OCI-LY1 (cell line): ENCODE results near the gene DGKG.

ENCODE experiments used
- H2AFZ ChIP-seq: fragments of 200-600 bp; sonication (generic), shearing (Covaris generic); 2 replicates; pipeline ENCODE4 v1.6.0; 2014; ENCODE audit warnings: antibody characterized with exemption, mild to moderate bottlenecking, low read length
- H3F3A ChIP-seq: fragments of 200-600 bp; sonication (generic), shearing (Covaris generic); 2 replicates; pipeline ENCODE4 v1.6.0; 2014; ENCODE audit warnings: mild to moderate bottlenecking, antibody characterized with exemption, low read length, moderate library complexity; ENCODE audit not compliant: insufficient read depth
- H3K27ac ChIP-seq: fragments of 200-600 bp; sonication (generic); 2 replicates; pipeline ENCODE4 v1.5.1; 2014; ENCODE audit warnings: low read length, mixed run types, mild to moderate bottlenecking, low read depth; ENCODE audit not compliant: poor library complexity, severe bottlenecking
- H3K27me3 ChIP-seq: fragments of 200-600 bp; sonication (generic); 2 replicates; pipeline ENCODE4 v1.6.0; 2014; ENCODE audit warnings: antibody characterized with exemption, mild to moderate bottlenecking, low read length, moderate library complexity; ENCODE audit not compliant: insufficient read depth
- H3K36me3 ChIP-seq: fragments of 200-600 bp; sonication (generic); 2 replicates; pipeline ENCODE4 v1.6.1; 2014; ENCODE audit warnings: mild to moderate bottlenecking, antibody characterized with exemption, low read length, moderate library complexity, mixed read lengths; ENCODE audit not compliant: insufficient read depth
- H3K4me1 ChIP-seq: fragments of 200-600 bp; sonication (generic); 2 replicates; pipeline ENCODE4 v1.5.1; 2014; ENCODE audit warnings: mild to moderate bottlenecking, low read length, moderate library complexity; ENCODE audit not compliant: insufficient read depth, severe bottlenecking
- H3K4me2 ChIP-seq: fragments of 200-600 bp; sonication (generic), shearing (Covaris generic); 2 replicates; pipeline ENCODE4 v1.6.1; 2014; ENCODE audit warnings: low read length
- H3K4me3 ChIP-seq: fragments of 200-600 bp; sonication (generic); 2 replicates; pipeline ENCODE4 v1.5.1; 2014; ENCODE audit warnings: low read length, low read depth, mild to moderate bottlenecking, mixed read lengths; ENCODE audit not compliant: poor library complexity, severe bottlenecking
- H3K79me2 ChIP-seq: fragments of 200-600 bp; shearing (Covaris generic); 2 replicates; pipeline ENCODE4 v1.6.1; 2016; ENCODE audit warnings: mixed run types, low read length, mixed read lengths; ENCODE audit not compliant: insufficient read depth
- H3K9ac ChIP-seq: fragments of 200-600 bp; sonication (generic), shearing (Covaris generic); 2 replicates; pipeline ENCODE4 v1.6.1; 2014; ENCODE audit warnings: mild to moderate bottlenecking, low read length, mixed read lengths
- H3K9me2 ChIP-seq: fragments of 200-600 bp; sonication (generic), shearing (Covaris generic); 2 replicates; pipeline ENCODE4 v1.6.1; 2014; ENCODE audit warnings: low read depth, mild to moderate bottlenecking, low read length, mixed read lengths
- H3K9me3 ChIP-seq: fragments of 200-600 bp; shearing (Covaris generic); 2 replicates; pipeline ENCODE4 v1.6.1; 2014; ENCODE audit warnings: low read length, mixed read lengths
- H4K20me1 ChIP-seq: fragments of 200-600 bp; sonication (generic), shearing (Covaris generic); 2 replicates; pipeline ENCODE4 v1.6.0; 2016; ENCODE audit warnings: mild to moderate bottlenecking, low read length; ENCODE audit not compliant: insufficient read depth
- EZH2 ChIP-seq: fragments of 200-600 bp; sonication (generic), shearing (Covaris generic); IDR thresholded peaks from 2 replicates; pipeline ENCODE4 v1.8.0; 2017; ENCODE audit warnings: borderline replicate concordance, mixed run types, mild to moderate bottlenecking, antibody characterized with exemption, low read length, moderate library complexity, mixed read lengths
- TF ChIP-seq, protein P1 (sequence below): fragments of 200-600 bp; sonication (generic), shearing (Covaris generic); IDR thresholded peaks from 2 replicates; pipeline ENCODE4 v1.5.1; 2017; ENCODE audit warnings: mild to moderate bottlenecking, antibody characterized with exemption, low read length, moderate library complexity, mixed read lengths

Gene DGKG

GRCh38 chr3:186283096-186283495 is 78.9 kb downstream of the DGKG start:
- Histone ChIP-seq H3K4me3 (no peak overlapping the region), H3K9me3 (no peaks in the 10 kb centered on the region), H4K20me1 (no peaks in the 10 kb centered on the region), H3K9ac (no peak overlapping the region), H2AFZ (no peak overlapping the region), H3F3A (no peaks in the 10 kb centered on the region), H3K9me2 (no peaks in the 10 kb centered on the region), H3K4me1 (no peaks in the 10 kb centered on the region), H3K36me3 (no peaks in the 10 kb centered on the region), H3K27ac (no peak overlapping the region), H3K27me3 (no peaks in the 10 kb centered on the region; the same call in 1 of the 2 replicates), H3K79me2 (no peaks in the 10 kb centered on the region), H3K4me2 (no peak overlapping the region)
- TF ChIP-seq, protein P1, sequence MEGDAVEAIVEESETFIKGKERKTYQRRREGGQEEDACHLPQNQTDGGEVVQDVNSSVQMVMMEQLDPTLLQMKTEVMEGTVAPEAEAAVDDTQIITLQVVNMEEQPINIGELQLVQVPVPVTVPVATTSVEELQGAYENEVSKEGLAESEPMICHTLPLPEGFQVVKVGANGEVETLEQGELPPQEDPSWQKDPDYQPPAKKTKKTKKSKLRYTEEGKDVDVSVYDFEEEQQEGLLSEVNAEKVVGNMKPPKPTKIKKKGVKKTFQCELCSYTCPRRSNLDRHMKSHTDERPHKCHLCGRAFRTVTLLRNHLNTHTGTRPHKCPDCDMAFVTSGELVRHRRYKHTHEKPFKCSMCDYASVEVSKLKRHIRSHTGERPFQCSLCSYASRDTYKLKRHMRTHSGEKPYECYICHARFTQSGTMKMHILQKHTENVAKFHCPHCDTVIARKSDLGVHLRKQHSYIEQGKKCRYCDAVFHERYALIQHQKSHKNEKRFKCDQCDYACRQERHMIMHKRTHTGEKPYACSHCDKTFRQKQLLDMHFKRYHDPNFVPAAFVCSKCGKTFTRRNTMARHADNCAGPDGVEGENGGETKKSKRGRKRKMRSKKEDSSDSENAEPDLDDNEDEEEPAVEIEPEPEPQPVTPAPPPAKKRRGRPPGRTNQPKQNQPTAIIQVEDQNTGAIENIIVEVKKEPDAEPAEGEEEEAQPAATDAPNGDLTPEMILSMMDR: no peak
- TF ChIP-seq EZH2: no peak

DNA sequence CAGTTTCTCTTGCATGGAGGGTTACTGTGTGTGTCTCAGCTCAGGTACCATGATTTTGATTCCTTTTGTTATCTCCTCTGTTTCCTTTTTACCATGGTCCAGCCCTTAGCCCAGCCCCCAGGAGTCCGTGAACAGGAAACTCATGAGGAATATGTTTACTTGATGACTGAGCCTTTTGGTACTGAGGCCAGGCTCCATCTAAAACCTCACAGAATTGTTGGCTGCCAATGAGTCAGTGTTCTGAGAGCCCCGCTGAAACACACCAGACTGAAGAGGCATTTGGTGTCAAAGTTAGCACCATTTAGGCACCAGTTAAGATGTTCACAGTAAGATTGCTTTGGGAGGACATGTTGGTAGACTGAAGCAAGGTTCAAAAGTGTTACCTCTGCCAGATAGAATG is 80.9 kb downstream of the DGKG start:
- Histone ChIP-seq H3K9ac (no peak overlapping the region), H3K36me3 (no peaks in the 10 kb centered on the region), H3K4me1 (no peaks in the 10 kb centered on the region), H3K27me3 (no peaks in the 10 kb centered on the region; the same call in 1 of the 2 replicates), H4K20me1 (no peaks in the 10 kb centered on the region), H3K27ac (no peak overlapping the region), H3K79me2 (no peaks in the 10 kb centered on the region), H3K4me2 (no peak overlapping the region), H3K4me3 (no peak overlapping the region), H3F3A (no peaks in the 10 kb centered on the region), H3K9me2 (no peaks in the 10 kb centered on the region), H2AFZ (no peak overlapping the region), H3K9me3 (no peaks in the 10 kb centered on the region)
- TF ChIP-seq, protein P1: no peak
- TF ChIP-seq EZH2: no peak

DNA sequence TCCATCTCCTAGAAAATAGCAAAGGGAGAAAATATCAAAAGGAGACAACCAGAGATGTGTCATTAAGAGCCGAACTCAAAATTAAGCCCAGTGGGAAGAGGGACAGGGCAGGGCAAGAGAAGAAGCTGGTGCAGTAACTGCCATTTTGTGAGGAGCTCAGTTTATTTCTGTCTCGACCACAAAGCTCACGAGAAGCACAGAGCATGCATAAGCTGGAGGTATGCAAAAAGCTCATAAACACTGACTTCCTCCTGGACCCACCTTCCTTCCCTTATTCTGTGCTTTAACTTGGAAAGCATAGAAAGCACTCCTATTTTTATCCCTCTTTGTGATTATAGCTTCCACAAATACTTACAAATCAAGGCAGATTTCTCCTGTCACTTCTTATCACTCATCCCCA is 81.3 kb downstream of the DGKG start:
- Histone ChIP-seq H2AFZ (no peak overlapping the region), H3K9ac (no peak overlapping the region), H3K4me3 (no peak overlapping the region), H3K4me1 (no peaks in the 10 kb centered on the region), H3K27ac (no peak overlapping the region), H3F3A (no peaks in the 10 kb centered on the region), H3K27me3 (no peaks in the 10 kb centered on the region; the same call in 1 of the 2 replicates), H3K4me2 (no peak overlapping the region), H3K36me3 (no peaks in the 10 kb centered on the region), H3K79me2 (no peaks in the 10 kb centered on the region), H4K20me1 (no peaks in the 10 kb centered on the region), H3K9me3 (no peaks in the 10 kb centered on the region), H3K9me2 (no peaks in the 10 kb centered on the region)
- TF ChIP-seq EZH2: no peak
- TF ChIP-seq, protein P1: no peak
